HCT116 (cell line): ENCODE results near the gene RRBP1. TPM values are rescaled to one million over a fixed set of nuclear protein-coding genes. Genes with fewer than 3 reads are reported as not detected.

Source experiments
- ATAC-seq: fragments of 200-7000 bp; cut with Tn5 transposase; 2 replicates; pipeline ENCODE4 v1.9.1; 2020; ENCODE audit warnings: mild to moderate bottlenecking, moderate library complexity
- BruUV-seq: library from RNA; stranded (reverse); fragments of 400-500 nt; replicated peaks from 2 replicates; lab custom pipeline; 2021; lab: Mats Ljungman, UMichigan
- CTCF ChIA-PET: fragments of 300-600 bp; sonication (Branson Sonifier 250); formaldehyde crosslinking; loops from one replicate; lab custom pipeline; 2021; ENCODE audit warnings: antibody characterized with exemption; lab: Charles Lee
- POLR2A ChIA-PET: fragments of 300-600, 350-600 bp; sonication (Branson Sonifier 250); formaldehyde crosslinking; loops from one replicate; lab custom pipeline; 2021; ENCODE audit warnings: antibody characterized with exemption; lab: Charles Lee
- RAD21 ChIA-PET, 2 experiments: fragments of 300-600 bp; sonication (Branson Sonifier 250); formaldehyde crosslinking; loops; one replicate each; lab custom pipeline; 2023; ENCODE audit warnings: low total read pairs in 2 of 2; ENCODE audit not compliant: uncharacterized antibody in 2 of 2, unreplicated experiment in 2 of 2, low non-redundant PET in 1 of 2; lab: Charles Lee
- DNase-seq: peaks from one replicate; pipeline ENCODE4 v3.0.0-alpha.2; 2010; ENCODE audit warnings: low read depth, low spot score
- H2AFZ ChIP-seq: fragments of 200-600 bp; shearing (Covaris generic), sonication (generic); 2 replicates; pipeline ENCODE4 v1.6.1; 2017; ENCODE audit warnings: low read depth, mixed run types, mixed read lengths, antibody characterized with exemption, low read length; ENCODE audit not compliant: poor library complexity, severe bottlenecking
- H3K27ac ChIP-seq: 2 replicates; pipeline ENCODE4 v1.5.1; 2012; ENCODE audit warnings: low read depth, low read length
- H3K27me3 ChIP-seq: fragments of 200-600 bp; sonication (generic); 2 replicates; pipeline ENCODE4 v1.6.1; 2016; ENCODE audit warnings: mixed run types, low read length, mixed read lengths; ENCODE audit not compliant: insufficient read depth
- H3K36me3 ChIP-seq, 2 experiments: fragments of 200-500 bp in 1 of 2; fragments of 200-600 bp in 1 of 2; sonication (Bioruptor generic) in 1 of 2; sonication (generic) in 1 of 2; 2 replicates each; pipeline versions ENCODE4 v1.5.1 to v1.6.1; 2014 to 2016; ENCODE audit warnings: low read length in 2 of 2, inconsistent platforms in 1 of 2, mixed read lengths in 1 of 2, mixed run types in 1 of 2; ENCODE audit not compliant: insufficient read depth in 2 of 2, control insufficient read depth in 1 of 2
- H3K4me1 ChIP-seq, 2 experiments: fragments of 200-600 bp in 1 of 2; sonication (generic) in 1 of 2; 2 replicates each; pipeline versions ENCODE4 v1.5.1 to v1.6.1; 2012 to 2017; ENCODE audit warnings: low read length in 2 of 2, inconsistent platforms in 1 of 2, mild to moderate bottlenecking in 1 of 2, mixed read lengths in 1 of 2, mixed run types in 1 of 2, moderate library complexity in 1 of 2; ENCODE audit not compliant: insufficient read depth in 2 of 2, control insufficient read depth in 1 of 2
- H3K4me2 ChIP-seq: fragments of 200-600 bp; sonication (generic); 2 replicates; pipeline ENCODE4 v1.6.1; 2017; ENCODE audit warnings: mixed run types, low read length, mixed read lengths
- H3K4me3 ChIP-seq, 2 experiments: fragments of 200-600 bp in 1 of 2; sonication (generic) in 1 of 2; replicated peaks in 1 of 2; 2 replicates each; pipeline ENCODE4 v1.5.1; 2011 to 2016; ENCODE audit warnings: low read length in 2 of 2, control low read depth in 1 of 2, low read depth in 1 of 2, mild to moderate bottlenecking in 1 of 2, mixed read lengths in 1 of 2, mixed run types in 1 of 2
- H3K79me2 ChIP-seq: fragments of 200-600 bp; sonication (generic); 2 replicates; pipeline ENCODE4 v1.6.1; 2017; ENCODE audit warnings: mild to moderate bottlenecking, mixed run types, low read length, moderate library complexity, mixed read lengths; ENCODE audit not compliant: insufficient read depth
- H3K9ac ChIP-seq: fragments of 200-600 bp; sonication (generic); 2 replicates; pipeline ENCODE4 v1.6.1; 2016; ENCODE audit warnings: low read length, mixed read lengths
- H3K9me2 ChIP-seq: fragments of 200-600 bp; sonication (generic), shearing (Covaris generic); 2 replicates; pipeline ENCODE4 v1.6.1; 2017; ENCODE audit warnings: mixed run types, mild to moderate bottlenecking, moderate library complexity; ENCODE audit not compliant: insufficient read depth
- H3K9me3 ChIP-seq, 2 experiments: fragments of 200-500 bp in 1 of 2; fragments of 200-600 bp in 1 of 2; sonication (Bioruptor generic) in 1 of 2; sonication (generic) in 1 of 2; 2 replicates each; pipeline ENCODE4 v1.6.1; 2014 to 2017; ENCODE audit warnings: low read length in 2 of 2, mixed read lengths in 2 of 2, inconsistent platforms in 1 of 2, low read depth in 1 of 2, mild to moderate bottlenecking in 1 of 2, mixed run types in 1 of 2, moderate library complexity in 1 of 2; ENCODE audit not compliant: control insufficient read depth in 1 of 2, insufficient read depth in 1 of 2
- H4K20me1 ChIP-seq: fragments of 200-600 bp; sonication (generic), shearing (Covaris generic); 2 replicates; pipeline ENCODE4 v1.6.1; 2017; ENCODE audit warnings: mixed run types, mild to moderate bottlenecking, moderate library complexity; ENCODE audit not compliant: insufficient read depth
- CBX3 ChIP-seq: IDR thresholded peaks from 2 replicates; pipeline ENCODE4 v1.6.1; 2012; ENCODE audit warnings: low read depth
- CEBPB ChIP-seq: IDR thresholded peaks from 2 replicates; pipeline ENCODE4 v1.6.1; 2012; ENCODE audit warnings: low read depth
- ELF1 ChIP-seq: IDR thresholded peaks from 2 replicates; pipeline ENCODE4 v1.6.1; 2012; ENCODE audit warnings: low read depth, borderline replicate concordance
- EZH2 ChIP-seq: fragments of 200-600 bp; sonication (generic); IDR thresholded peaks from 2 replicates; pipeline ENCODE4 v1.6.1; 2017; ENCODE audit warnings: antibody characterized with exemption, mixed run types
- EZH2phosphoT487 ChIP-seq: fragments of 200-600 bp; IDR thresholded peaks from 2 replicates; pipeline ENCODE4 v1.6.1; 2018; ENCODE audit warnings: antibody characterized with exemption, borderline replicate concordance
- JUND ChIP-seq: IDR thresholded peaks from 2 replicates; pipeline ENCODE4 v1.6.1; 2012
- POLR2A ChIP-seq: IDR thresholded peaks from 2 replicates; pipeline ENCODE4 v1.7.0; 2011; ENCODE audit warnings: borderline replicate concordance; ENCODE audit not compliant: insufficient read depth, insufficient read length; ENCODE audit errors: extremely low read depth
- POLR2AphosphoS5 ChIP-seq: IDR thresholded peaks from 2 replicates; pipeline ENCODE4 v1.6.1; 2011; ENCODE audit warnings: mild to moderate bottlenecking, low read depth, low read length, moderate library complexity
- RAD21 ChIP-seq: IDR thresholded peaks from 2 replicates; pipeline ENCODE4 v1.6.1; 2012; ENCODE audit warnings: low read depth, mild to moderate bottlenecking
- SP1 ChIP-seq: IDR thresholded peaks from 2 replicates; pipeline ENCODE4 v1.6.1; 2012; ENCODE audit warnings: low read depth
- SRF ChIP-seq: IDR thresholded peaks from 2 replicates; pipeline ENCODE4 v1.6.1; 2012; ENCODE audit warnings: low read depth
- TCF7L2 ChIP-seq: IDR thresholded peaks from 2 replicates; pipeline ENCODE4 v1.7.0; 2011; ENCODE audit warnings: borderline replicate concordance, inconsistent platforms; ENCODE audit not compliant: insufficient read depth, insufficient read length; ENCODE audit errors: extremely low read depth
- YY1 ChIP-seq: IDR thresholded peaks from 2 replicates; pipeline ENCODE4 v1.6.1; 2011; ENCODE audit warnings: low read length, low read depth, moderate library complexity, mild to moderate bottlenecking; ENCODE audit not compliant: insufficient replicate concordance; ENCODE audit errors: extremely low read depth
- ZFX ChIP-seq: fragments of 450-650 bp; IDR thresholded peaks from 2 replicates; pipeline ENCODE4 v1.6.1; 2017
- intact Hi-C: fragments of 100-400 bp; cut with micrococcal nuclease; formaldehyde crosslinking; loops from 2 replicates; pipeline ENCODE4 v1.10.0; 2022
- total RNA-seq: library from RNA; stranded (reverse); gene quantifications from one replicate; pipeline ENCODE4 v1.2.1, GENCODE V29; 2021; ENCODE audit not compliant: unreplicated experiment
- TF ChIP-seq, protein P1 (sequence below): IDR thresholded peaks from 2 replicates; pipeline ENCODE4 v1.6.1; 2012
- TF ChIP-seq, protein P2 (sequence below): IDR thresholded peaks from 2 replicates; pipeline ENCODE4 v1.6.1; 2012
- TF ChIP-seq, protein P3 (sequence below): IDR thresholded peaks from 2 replicates; pipeline ENCODE4 v1.6.1; 2011; ENCODE audit warnings: mild to moderate bottlenecking, low read length, moderate library complexity; ENCODE audit not compliant: insufficient replicate concordance; ENCODE audit errors: extremely low read depth

RRBP1 gene
- total RNA-seq, 1 experiment from 2014 or later = 123 TPM

DNA sequence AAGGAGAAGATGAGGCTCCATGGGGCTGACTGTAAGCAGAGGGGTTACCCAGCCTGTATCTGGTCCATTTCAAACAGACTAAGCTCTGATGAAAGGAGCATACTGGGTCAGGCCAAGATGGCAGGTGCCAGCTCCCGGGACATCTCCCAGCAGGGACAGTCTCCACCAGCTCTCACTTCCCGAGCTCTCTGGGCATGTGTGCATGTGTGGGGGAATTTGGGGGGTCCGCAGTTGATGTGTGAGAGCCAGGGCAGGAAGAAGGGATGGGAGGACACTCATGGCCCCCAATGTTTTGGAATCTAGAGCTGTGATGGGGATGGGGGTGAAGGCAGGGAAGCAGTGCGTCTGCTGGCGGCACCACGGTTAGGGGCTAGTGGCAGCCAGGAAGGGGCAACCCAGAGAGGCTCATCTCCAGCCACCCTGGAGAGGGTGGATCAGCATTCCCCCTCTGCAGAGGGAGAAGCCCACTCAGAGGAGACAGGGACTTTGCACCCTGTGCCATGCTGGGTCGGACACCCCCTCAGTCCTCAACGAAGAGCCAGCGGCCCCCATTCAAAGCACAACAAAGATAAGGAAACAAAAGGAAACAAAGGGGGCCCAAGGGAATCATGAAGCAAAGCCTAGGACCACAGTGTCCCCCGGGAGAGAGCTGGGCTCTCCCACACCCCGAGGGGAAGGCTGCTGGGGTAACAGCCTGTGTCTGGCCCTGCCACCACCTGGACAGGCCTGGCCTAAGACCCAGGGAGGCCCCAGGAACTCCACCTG is 59.8 kb downstream of the RRBP1 start:
- Histone ChIP-seq H3K27ac (no peak overlapping the region), H3K9me2 (no peaks in the 10 kb centered on the region), H3K27me3 (no peaks in the 10 kb centered on the region), H4K20me1 (no peaks in the 10 kb centered on the region), H3K4me1 (no peaks in the 10 kb centered on the region), H3K36me3 (peaks cover 13 to 31% of the 10 kb centered on the region in 2 experiments; a peak in 3 of 4 replicates), H2AFZ (no peak overlapping the region), H3K9me3 (no peaks in the 10 kb centered on the region), H3K4me2 (no peak overlapping the region), H3K79me2 (no peaks in the 10 kb centered on the region), H3K4me3 (no peak overlapping the region), H3K9ac (no peak overlapping the region)
- RAD21 ChIA-PET = no interaction called here
- DNase-seq = no peak
- BruUV-seq = no TSS peak
- CTCF ChIA-PET = no interaction called here
- TF ChIP-seq, protein P1, sequence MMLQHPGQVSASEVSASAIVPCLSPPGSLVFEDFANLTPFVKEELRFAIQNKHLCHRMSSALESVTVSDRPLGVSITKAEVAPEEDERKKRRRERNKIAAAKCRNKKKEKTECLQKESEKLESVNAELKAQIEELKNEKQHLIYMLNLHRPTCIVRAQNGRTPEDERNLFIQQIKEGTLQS = no peak
- TF ChIP-seq POLR2AphosphoS5 (no peak), SP1 (no peak), RAD21 (no peak), EZH2phosphoT487 (no peak), JUND (no peak), ELF1 (no peak), EZH2 (no peak), SRF (no peak), ZFX (no peak), TCF7L2 (no peak), CBX3 (no peak), CEBPB (no peak), YY1 (no peak), POLR2A (no peak)
- TF ChIP-seq, protein P2, sequence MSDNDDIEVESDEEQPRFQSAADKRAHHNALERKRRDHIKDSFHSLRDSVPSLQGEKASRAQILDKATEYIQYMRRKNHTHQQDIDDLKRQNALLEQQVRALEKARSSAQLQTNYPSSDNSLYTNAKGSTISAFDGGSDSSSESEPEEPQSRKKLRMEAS = no peak
- TF ChIP-seq, protein P3, sequence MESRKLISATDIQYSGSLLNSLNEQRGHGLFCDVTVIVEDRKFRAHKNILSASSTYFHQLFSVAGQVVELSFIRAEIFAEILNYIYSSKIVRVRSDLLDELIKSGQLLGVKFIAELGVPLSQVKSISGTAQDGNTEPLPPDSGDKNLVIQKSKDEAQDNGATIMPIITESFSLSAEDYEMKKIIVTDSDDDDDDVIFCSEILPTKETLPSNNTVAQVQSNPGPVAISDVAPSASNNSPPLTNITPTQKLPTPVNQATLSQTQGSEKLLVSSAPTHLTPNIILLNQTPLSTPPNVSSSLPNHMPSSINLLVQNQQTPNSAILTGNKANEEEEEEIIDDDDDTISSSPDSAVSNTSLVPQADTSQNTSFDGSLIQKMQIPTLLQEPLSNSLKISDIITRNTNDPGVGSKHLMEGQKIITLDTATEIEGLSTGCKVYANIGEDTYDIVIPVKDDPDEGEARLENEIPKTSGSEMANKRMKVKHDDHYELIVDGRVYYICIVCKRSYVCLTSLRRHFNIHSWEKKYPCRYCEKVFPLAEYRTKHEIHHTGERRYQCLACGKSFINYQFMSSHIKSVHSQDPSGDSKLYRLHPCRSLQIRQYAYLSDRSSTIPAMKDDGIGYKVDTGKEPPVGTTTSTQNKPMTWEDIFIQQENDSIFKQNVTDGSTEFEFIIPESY = no peak
- intact Hi-C loops = no loop called here
- POLR2A ChIA-PET = no interaction called here
- ATAC-seq = no peak
